ENCODE data around the gene FRMD4A.

- no peak for TF ChIP-seq CTCF (IDR thresholded peaks at IDR 0.05)
- TF ChIP-seq POLR2A (IDR thresholded peaks at IDR 0.05) = no peak
These were observed 347.7 kb downstream of the FRMD4A start for GRCh38 chr10:13983035-13983434.
